Measurements from ENCODE around the gene C1orf53. TPM values are rescaled to one million over a fixed set of nuclear protein-coding genes. Genes with fewer than 3 reads are reported as not detected.
A peak's percentile ranks its signal among the peaks of the same experiment; 100 is the strongest.

Gene C1orf53
- total RNA-seq, 4 donors from 2014 or later = 1.3 to 11.8 (median 10.3) TPM; not detected in 1

DNA sequence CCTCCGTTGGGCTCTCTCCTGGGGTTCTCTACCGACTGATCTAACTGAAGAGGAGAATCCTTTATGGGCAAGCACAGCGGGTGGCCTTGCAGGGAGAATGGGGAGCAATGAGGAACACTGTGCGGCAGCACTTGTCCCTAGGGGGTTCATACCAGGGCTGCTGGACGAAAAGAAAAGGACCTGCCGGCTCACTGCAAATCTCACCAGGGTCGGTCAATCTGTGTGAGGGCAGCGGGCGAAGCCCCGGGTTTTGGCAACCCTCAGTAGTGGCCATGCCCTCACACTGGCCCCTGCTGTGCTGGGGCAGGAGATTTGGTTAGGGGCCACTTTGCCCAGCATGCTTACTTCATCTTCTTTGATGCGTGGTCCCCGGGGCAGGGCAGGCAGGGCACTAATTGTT is 20.6 kb downstream of the C1orf53 start:
- H3K27ac ChIP-seq = no peak overlapping the region
- no peaks in the 10 kb centered on the region for H3K36me3 ChIP-seq
- TF ChIP-seq EP300 (IDR thresholded peaks at IDR 0.05) (no peak), POLR2AphosphoS5 (IDR thresholded peaks at IDR 0.05) (no peak), POLR2A (IDR thresholded peaks at IDR 0.05) (no peak)
- TF ChIP-seq, protein P1, sequence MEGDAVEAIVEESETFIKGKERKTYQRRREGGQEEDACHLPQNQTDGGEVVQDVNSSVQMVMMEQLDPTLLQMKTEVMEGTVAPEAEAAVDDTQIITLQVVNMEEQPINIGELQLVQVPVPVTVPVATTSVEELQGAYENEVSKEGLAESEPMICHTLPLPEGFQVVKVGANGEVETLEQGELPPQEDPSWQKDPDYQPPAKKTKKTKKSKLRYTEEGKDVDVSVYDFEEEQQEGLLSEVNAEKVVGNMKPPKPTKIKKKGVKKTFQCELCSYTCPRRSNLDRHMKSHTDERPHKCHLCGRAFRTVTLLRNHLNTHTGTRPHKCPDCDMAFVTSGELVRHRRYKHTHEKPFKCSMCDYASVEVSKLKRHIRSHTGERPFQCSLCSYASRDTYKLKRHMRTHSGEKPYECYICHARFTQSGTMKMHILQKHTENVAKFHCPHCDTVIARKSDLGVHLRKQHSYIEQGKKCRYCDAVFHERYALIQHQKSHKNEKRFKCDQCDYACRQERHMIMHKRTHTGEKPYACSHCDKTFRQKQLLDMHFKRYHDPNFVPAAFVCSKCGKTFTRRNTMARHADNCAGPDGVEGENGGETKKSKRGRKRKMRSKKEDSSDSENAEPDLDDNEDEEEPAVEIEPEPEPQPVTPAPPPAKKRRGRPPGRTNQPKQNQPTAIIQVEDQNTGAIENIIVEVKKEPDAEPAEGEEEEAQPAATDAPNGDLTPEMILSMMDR (IDR thresholded peaks at IDR 0.05) = no peak
- DNase-seq (ENCODE audit: low spot score in 2 of 2) = no peak
- no peaks in the 10 kb centered on the region for H3K9me3 ChIP-seq
- peaks cover 32% of the 10 kb centered on the region for H3K4me1 ChIP-seq
- 77% methylated on average over 10 of the region's 12 CpGs for WGBS
- H3K4me3 ChIP-seq = no peak overlapping the region
- peaks cover 81% of the 10 kb centered on the region for H3K27me3 ChIP-seq

DNA sequence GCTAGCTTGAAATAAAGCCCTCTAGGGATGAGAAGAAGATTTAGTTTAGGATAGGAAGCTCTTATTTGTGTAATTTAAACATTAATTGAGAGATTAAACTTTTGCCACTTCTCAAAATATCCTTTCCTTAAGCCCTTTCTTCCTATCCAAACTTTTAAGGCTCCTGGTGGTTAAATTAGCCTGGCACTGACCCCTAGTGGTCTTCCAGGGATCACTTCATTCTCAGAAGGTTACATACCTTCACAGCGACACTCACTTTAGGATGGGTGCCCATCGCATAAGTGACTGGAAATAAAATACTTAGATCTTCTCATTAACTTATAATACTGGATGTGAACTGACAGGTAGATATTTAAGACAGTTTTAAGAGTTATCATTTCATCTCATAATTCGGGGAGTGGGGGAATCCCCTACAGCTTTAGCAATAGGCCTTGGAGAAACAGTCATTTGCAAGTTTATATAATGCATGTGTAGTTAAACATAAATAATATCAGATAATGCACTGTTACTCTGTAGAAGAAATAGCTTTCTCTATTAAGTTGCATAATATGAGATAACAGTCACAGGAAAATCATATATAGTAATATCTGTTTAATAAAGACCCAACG is 22.2 kb downstream of the C1orf53 start:
- Histone ChIP-seq H3K27ac (no peak overlapping the region), H3K36me3 (no peaks in the 10 kb centered on the region), H3K4me1 (peaks cover 16% of the 10 kb centered on the region), H3K4me3 (no peak overlapping the region), H3K9me3 (no peaks in the 10 kb centered on the region), H3K27me3 (peaks cover 81% of the 10 kb centered on the region)
- WGBS = 38% methylated on average over 4 of the region's 4 CpGs
- DNase-seq (ENCODE audit: low spot score in 2 of 2) = no peak
- TF ChIP-seq, protein P1 (IDR thresholded peaks at IDR 0.05) = peak in 1 of 2 donors; percentile 59
- TF ChIP-seq POLR2A (IDR thresholded peaks at IDR 0.05) (no peak), EP300 (IDR thresholded peaks at IDR 0.05) (no peak), POLR2AphosphoS5 (IDR thresholded peaks at IDR 0.05) (no peak)

DNA sequence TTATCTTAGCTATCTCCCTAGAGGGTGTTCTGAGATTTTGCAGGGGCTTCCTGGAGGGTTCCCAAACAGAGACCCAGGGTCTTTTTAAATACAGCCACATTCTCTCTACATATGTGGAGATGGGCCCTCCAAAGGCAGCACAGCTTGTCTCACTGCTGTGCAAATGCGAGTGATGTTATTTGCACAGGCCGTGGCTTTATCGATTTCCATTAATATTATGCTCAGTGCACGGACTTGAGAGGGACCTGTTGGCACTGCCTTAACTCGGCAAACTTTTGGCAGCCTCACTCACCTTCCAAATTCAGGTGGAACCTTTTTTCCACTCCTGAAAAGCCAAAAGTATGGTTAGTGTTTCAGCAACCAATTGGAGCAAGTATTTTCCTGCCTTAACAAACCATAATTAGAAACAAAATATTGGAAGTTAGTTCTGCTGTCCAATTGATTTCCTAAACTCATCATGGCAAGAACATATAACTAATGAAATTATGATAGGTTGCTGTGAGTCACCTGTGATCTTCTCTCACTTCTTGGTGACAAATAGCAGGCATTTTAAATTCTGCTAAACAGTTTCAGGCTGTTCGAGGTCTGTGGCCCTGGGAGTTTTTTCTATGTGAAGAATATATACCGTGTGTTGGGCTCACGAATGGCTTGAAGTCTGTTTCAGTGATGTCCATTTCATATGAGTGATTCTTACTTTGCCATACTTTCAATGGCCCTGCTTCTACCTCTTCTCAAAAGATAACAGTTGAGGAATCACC is 25.7 kb downstream of the C1orf53 start:
- WGBS = 87% methylated on average over 8 of the region's 8 CpGs
- Histone ChIP-seq H3K4me3 (no peak overlapping the region), H3K36me3 (no peaks in the 10 kb centered on the region), H3K27me3 (peaks cover 79% of the 10 kb centered on the region), H3K9me3 (no peaks in the 10 kb centered on the region), H3K4me1 (no peaks in the 10 kb centered on the region), H3K27ac (no peak overlapping the region)
- TF ChIP-seq EP300 (IDR thresholded peaks at IDR 0.05) (no peak), POLR2A (IDR thresholded peaks at IDR 0.05) (no peak), POLR2AphosphoS5 (IDR thresholded peaks at IDR 0.05) (no peak)
- TF ChIP-seq, protein P1 (IDR thresholded peaks at IDR 0.05) = no peak
- DNase-seq (ENCODE audit: low spot score in 2 of 2) = no peak

DNA sequence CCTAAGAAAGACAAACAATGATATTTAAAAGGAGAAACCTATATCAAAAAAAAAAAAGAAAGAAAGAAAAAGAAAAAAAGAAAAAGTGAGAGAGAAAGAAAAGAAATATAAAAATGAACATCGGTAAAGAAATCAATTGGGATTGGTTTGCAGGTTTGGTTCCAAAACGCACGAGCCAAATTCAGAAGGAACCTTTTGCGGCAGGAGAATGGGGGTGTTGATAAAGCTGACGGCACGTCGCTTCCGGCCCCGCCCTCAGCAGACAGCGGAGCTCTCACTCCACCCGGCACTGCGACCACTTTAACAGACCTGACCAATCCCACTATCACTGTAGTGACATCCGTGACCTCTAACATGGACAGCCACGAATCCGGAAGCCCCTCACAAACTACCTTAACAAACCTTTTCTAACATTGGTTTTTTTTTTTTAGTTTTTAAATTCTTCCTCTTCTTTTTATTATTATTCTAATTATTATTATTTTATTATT is 26.5 kb downstream of the C1orf53 start:
- WGBS = 17% methylated on average over 15 of the region's 15 CpGs
- Histone ChIP-seq H3K27me3 (peaks cover 85% of the 10 kb centered on the region), H3K9me3 (no peaks in the 10 kb centered on the region), H3K27ac (no peak overlapping the region), H3K4me3 (no peak overlapping the region), H3K36me3 (no peaks in the 10 kb centered on the region), H3K4me1 (no peaks in the 10 kb centered on the region)
- no peak for TF ChIP-seq POLR2AphosphoS5 (IDR thresholded peaks at IDR 0.05)
- TF ChIP-seq EP300 (IDR thresholded peaks at IDR 0.05) = no peak
- no peak for TF ChIP-seq POLR2A (IDR thresholded peaks at IDR 0.05)
- TF ChIP-seq, protein P1 (IDR thresholded peaks at IDR 0.05) = no peak
- DNase-seq (ENCODE audit: low spot score in 2 of 2) = no peak

DNA sequence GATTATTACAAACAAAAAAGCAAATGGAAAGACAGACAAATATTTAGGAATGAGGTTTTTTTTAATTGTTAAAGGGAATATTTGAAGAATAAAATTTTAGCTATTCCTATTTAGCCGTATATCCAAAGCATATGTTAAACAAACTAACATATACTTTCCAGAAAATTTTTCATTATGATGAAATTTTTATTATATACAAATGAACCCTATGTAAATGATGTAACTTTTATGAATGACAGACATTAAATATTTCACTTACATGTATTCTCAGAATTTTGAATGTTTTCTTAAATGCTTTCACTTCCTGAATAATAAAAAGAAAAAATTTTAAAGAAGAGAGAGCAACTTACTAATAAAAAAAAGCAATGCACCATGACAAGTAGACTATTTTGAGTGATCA is 30.6 kb downstream of the C1orf53 start:
- Histone ChIP-seq H3K36me3 (no peaks in the 10 kb centered on the region), H3K27ac (no peak overlapping the region), H3K9me3 (no peaks in the 10 kb centered on the region), H3K4me1 (no peaks in the 10 kb centered on the region), H3K27me3 (peaks cover 72% of the 10 kb centered on the region), H3K4me3 (no peak overlapping the region)
- TF ChIP-seq POLR2A (IDR thresholded peaks at IDR 0.05) (no peak), POLR2AphosphoS5 (IDR thresholded peaks at IDR 0.05) (no peak), EP300 (IDR thresholded peaks at IDR 0.05) (no peak)
- TF ChIP-seq, protein P1 (IDR thresholded peaks at IDR 0.05) = no peak
- 93% methylated on average over 1 of the region's 1 CpG for WGBS
- DNase-seq (ENCODE audit: low spot score in 2 of 2) = no peak

All from suprapubic skin (tissue), 4 donors.